ENCODE results near the gene ADAD2.
A peak's percentile ranks its signal among the peaks of the same experiment; 100 is the strongest.

ADAD2 gene

GRCh38 chr16:84177741-84178073 lies 13.2 kb upstream of the ADAD2 start:
- DNase-seq, result no peak

GRCh38 chr16:84178146-84178765 lies 12.7 kb upstream of the ADAD2 start:
- no peak for DNase-seq

- DNase-seq, result no peak
Measured at GRCh38 chr16:84178892-84179611, 11.9 kb upstream of the ADAD2 start.

- DNase-seq, result no peak
Measured at GRCh38 chr16:84179612-84180320, 11.2 kb upstream of the ADAD2 start.

GRCh38 chr16:84180519-84181140 lies 10.3 kb upstream of the ADAD2 start:
- DNase-seq, result no peak

GRCh38 chr16:84181144-84181915 lies 9.6 kb upstream of the ADAD2 start:
- no peak for DNase-seq

- DNase-seq, result no peak
Measured at GRCh38 chr16:84182104-84182503, 8.9 kb upstream of the ADAD2 start.

GRCh38 chr16:84182680-84183571 lies 8.0 kb upstream of the ADAD2 start:
- DNase-seq, result no peak

- DNase-seq, result no peak
Measured at GRCh38 chr16:84183572-84183875, 7.4 kb upstream of the ADAD2 start.

GRCh38 chr16:84183911-84184591 lies 6.9 kb upstream of the ADAD2 start:
- DNase-seq, result no peak

- no peak for DNase-seq
Measured at GRCh38 chr16:84184775-84185174, 6.2 kb upstream of the ADAD2 start.

GRCh38 chr16:84186685-84187437 lies 4.1 kb upstream of the ADAD2 start, which contains the start of gene TAF1C:
TAF1C (minus strand) TSS chr16:84187057; CDS start chr16:84184988, 2,069 bp downstream.
- DNase-seq, result peak; percentile 85 to 87

- no peak for DNase-seq
Measured at GRCh38 chr16:84191466-84191865, 509 bp downstream of the ADAD2 start.

GRCh38 chr16:84193480-84193879 lies 2.5 kb downstream of the ADAD2 start:
- no peak for DNase-seq

- DNase-seq, result no peak
Measured at GRCh38 chr16:84194018-84194417, 3.1 kb downstream of the ADAD2 start.

- no peak for DNase-seq
Measured at GRCh38 chr16:84194470-84195200, 3.7 kb downstream of the ADAD2 start.

GRCh38 chr16:84195201-84196093 lies 4.5 kb downstream of the ADAD2 start:
- DNase-seq, result no peak

- no peak for DNase-seq
Measured at GRCh38 chr16:84196101-84196500, 5.1 kb downstream of the ADAD2 start.
